Lower leg skin (tissue), 4 donors: ENCODE results near the gene CCKAR. TPM values are rescaled to one million over a fixed set of nuclear protein-coding genes. Genes with fewer than 3 reads are reported as not detected.
A peak's percentile ranks its signal among the peaks of the same experiment; 100 is the strongest.

Experiments used
- DNase-seq, 2 donors: peaks; one replicate each; pipeline ENCODE4 v3.0.0-alpha.2; 2019; ENCODE audit warnings: low spot score in 2 of 2
- H3K4me3 ChIP-seq: fragments of 200-600 bp; sonication (generic); 2 replicates; pipeline ENCODE4 v1.5.1; 2017; ENCODE audit warnings: mild to moderate bottlenecking, low read depth; ENCODE audit not compliant: poor library complexity, severe bottlenecking
- CTCF ChIP-seq, 3 donors: fragments of 450-650 bp; IDR thresholded peaks; one replicate each; pipeline ENCODE4 v1.5.1; 2016; ENCODE audit warnings: antibody characterized with exemption in 3 of 3, mild to moderate bottlenecking in 3 of 3, moderate library complexity in 2 of 3
- POLR2A ChIP-seq, 2 donors: fragments of 450-650 bp; IDR thresholded peaks; one replicate each; pipeline ENCODE4 v1.6.1; 2016 to 2017; ENCODE audit warnings: antibody characterized with exemption in 2 of 2, mild to moderate bottlenecking in 1 of 2, moderate library complexity in 1 of 2
- WGBS, 2 donors: methylation state at CpG; one replicate each; pipeline ENCODE4 v1.1.5; 2018; 5-methylcytosine and 5-hydroxymethylcytosine counted together
- intact Hi-C: fragments of 100-400 bp; cut with DNase I; formaldehyde crosslinking; loops from one replicate; pipeline ENCODE4 v1.15.0; 2023; ENCODE audit warnings: low total_unique reads
- total RNA-seq, 4 donors: library from RNA; depleted of rRNA; stranded (reverse); fragments of >200 nt; gene quantifications; one replicate each; pipeline ENCODE4 v1.1.0, GENCODE V29; 2016

CCKAR gene
- total RNA-seq, 4 donors from 2014 or later, result not detected

- peak in 1 of 2 donors; percentile 50 for DNase-seq
- intact Hi-C loops, result no loop called here
- no peak overlapping the region for H3K4me3 ChIP-seq
- TF ChIP-seq CTCF (IDR thresholded peaks at IDR 0.05) (no peak), POLR2A (IDR thresholded peaks at IDR 0.05) (no peak)
- 68 to 74% methylated on average over 8 of the region's 8 CpGs for WGBS, 2 donors
These were observed 6.0 kb upstream of the CCKAR start for GRCh38 chr4:26496207-26496783.

DNA sequence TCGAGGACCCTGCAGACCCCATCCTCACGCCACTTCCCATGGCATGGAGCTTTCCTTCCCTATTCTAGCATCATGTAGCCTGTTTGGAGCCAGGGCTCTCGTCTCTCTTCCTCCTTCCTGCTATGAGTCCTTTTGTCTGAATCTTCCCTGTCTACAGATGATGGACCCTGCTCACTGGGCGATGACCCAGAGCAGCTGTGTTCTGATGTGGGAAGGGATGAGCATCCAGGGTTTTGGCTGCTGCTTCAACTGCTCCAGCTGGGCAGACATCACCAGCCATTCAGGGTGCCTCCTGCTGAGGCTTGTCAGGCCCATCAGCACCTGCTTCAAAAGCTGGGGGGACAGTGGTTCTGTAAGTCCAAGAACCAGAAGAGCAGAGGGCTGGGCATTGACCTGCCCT is 3.2 kb upstream of the CCKAR start:
- WGBS, 2 donors, result 79 to 90% methylated on average over 4 of the region's 4 CpGs
- no peak overlapping the region for H3K4me3 ChIP-seq
- no peak for TF ChIP-seq POLR2A (IDR thresholded peaks at IDR 0.05)
- TF ChIP-seq CTCF (IDR thresholded peaks at IDR 0.05), result no peak
- no peak for DNase-seq
- intact Hi-C loops, result no loop called here

GRCh38 chr4:26491449-26492170 is 1.3 kb upstream of the CCKAR start:
- intact Hi-C loops, result no loop called here
- peak in 1 of 2 donors; percentile 42 for DNase-seq
- TF ChIP-seq CTCF (IDR thresholded peaks at IDR 0.05), result no peak
- no peak for TF ChIP-seq POLR2A (IDR thresholded peaks at IDR 0.05)
- no peak overlapping the region for H3K4me3 ChIP-seq
- 65 to 67% methylated on average over 7 of the region's 7 CpGs for WGBS, 2 donors

DNA sequence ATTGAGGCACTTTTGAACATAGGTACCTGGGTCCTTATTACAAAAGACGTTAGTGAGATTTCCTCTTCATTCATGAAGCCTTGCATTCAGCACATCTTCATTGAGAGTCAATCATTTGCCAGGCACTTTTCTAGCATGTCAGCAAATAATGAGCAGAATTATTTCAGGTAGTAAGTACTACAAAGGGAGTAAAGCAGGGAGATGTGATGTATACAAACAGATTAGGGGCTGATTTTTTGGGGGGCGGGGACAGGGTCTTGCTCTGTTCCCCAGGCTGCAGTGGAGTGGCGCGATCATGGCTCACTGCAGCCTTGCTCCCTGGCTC is 638 bp upstream of the CCKAR start:
- intact Hi-C loops, result no loop called here
- DNase-seq, result no peak
- 74 to 86% methylated on average over 4 of the region's 4 CpGs for WGBS, 2 donors
- no peak for TF ChIP-seq POLR2A (IDR thresholded peaks at IDR 0.05)
- no peak for TF ChIP-seq CTCF (IDR thresholded peaks at IDR 0.05)
- no peak overlapping the region for H3K4me3 ChIP-seq

DNA sequence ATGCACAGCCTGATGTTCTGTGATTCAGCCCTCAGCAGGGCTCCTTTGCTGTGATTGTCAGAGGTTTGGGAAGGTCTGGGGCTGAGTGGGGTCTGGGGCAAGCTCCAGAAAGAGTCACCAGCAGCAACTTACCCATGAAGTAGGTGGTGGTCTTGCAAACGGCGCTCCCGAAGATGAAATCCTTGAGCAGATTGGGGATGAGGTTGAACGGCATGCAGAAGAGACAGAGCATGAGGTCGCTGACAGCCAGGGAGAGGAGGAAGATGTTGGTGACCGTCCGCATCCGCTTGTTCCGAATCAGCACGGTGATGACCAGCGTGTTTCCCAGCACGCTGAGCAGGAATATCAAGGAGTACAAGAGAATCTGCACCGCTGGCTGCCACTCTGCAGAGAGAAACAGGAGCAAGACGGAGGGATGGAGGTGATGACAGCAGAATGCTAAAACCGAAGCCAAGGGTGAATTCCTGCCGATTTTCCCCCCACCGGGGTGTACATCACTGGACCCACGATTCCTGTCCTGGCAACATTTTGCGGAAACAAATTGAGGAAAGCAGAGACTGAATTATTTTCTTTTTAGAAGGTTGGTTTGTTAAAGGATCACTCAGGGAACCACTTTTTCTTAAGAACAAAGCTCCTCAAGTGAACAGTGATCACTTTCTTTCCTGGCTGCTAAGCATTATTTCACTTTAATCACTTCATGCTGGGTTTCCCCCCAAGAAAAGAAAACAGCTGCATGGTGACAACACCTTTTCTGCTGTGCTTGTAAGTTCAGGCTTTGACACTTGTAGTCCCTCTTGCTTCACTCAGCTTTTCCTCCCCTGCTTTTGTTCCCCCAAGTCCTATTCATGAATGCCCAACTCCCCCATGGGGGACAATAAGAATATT is 941 bp downstream of the CCKAR start:
- intact Hi-C loops, result no loop called here
- 80 to 84% methylated on average over 19 of the region's 19 CpGs for WGBS, 2 donors
- no peak overlapping the region for H3K4me3 ChIP-seq
- TF ChIP-seq CTCF (IDR thresholded peaks at IDR 0.05) (no peak), POLR2A (IDR thresholded peaks at IDR 0.05) (no peak)
- DNase-seq, result peak in 1 of 2 donors; percentile 81
